ENCODE results near the gene CASP10. TPM values are rescaled to one million over a fixed set of nuclear protein-coding genes. Genes with fewer than 3 reads are reported as not detected.

The CASP10 gene
- total RNA-seq, 1 experiment from 2014 or later: 2.8 TPM

GRCh38 chr2:201262718-201263117, 79.8 kb downstream of the CASP10 start:
- CTCF ChIA-PET: interaction anchor here (1.0 to 2.8 kb wide), 2 partner anchors 30 to 101 kb away, joined by 3 to 8 read pairs; no protein-coding TSS in a partner anchor
- TF ChIP-seq E2F1 (CRISPR knock-in tag; IDR thresholded peaks at IDR 0.05) (no peak), AFF4 (CRISPR knock-in tag; IDR thresholded peaks at IDR 0.05; ENCODE audit: borderline replicate concordance) (no peak), KAT7 (CRISPR knock-in tag; IDR thresholded peaks at IDR 0.05; ENCODE audit: borderline replicate concordance) (no peak), HMGA2 (CRISPR knock-in tag; IDR thresholded peaks at IDR 0.05) (no peak), NFE2L1 (CRISPR knock-in tag; IDR thresholded peaks at IDR 0.05) (no peak), ZBTB21 (CRISPR knock-in tag; IDR thresholded peaks at IDR 0.05; ENCODE audit: borderline replicate concordance) (no peak), IRF2 (CRISPR knock-in tag; IDR thresholded peaks at IDR 0.05; ENCODE audit: borderline replicate concordance, low read depth) (no peak), ESRRA (CRISPR knock-in tag; IDR thresholded peaks at IDR 0.05; ENCODE audit: borderline replicate concordance) (no peak), CDX4 (CRISPR knock-in tag; IDR thresholded peaks at IDR 0.05; ENCODE audit: borderline replicate concordance) (no peak), RORB (CRISPR knock-in tag; IDR thresholded peaks at IDR 0.05) (no peak), CREM (CRISPR knock-in tag; IDR thresholded peaks at IDR 0.05) (no peak), ZNF317 (CRISPR knock-in tag; IDR thresholded peaks at IDR 0.05; ENCODE audit: borderline replicate concordance, low read depth) (no peak), OVOL2 (CRISPR knock-in tag; IDR thresholded peaks at IDR 0.05; ENCODE audit: borderline replicate concordance) (no peak), PRDM15 (CRISPR knock-in tag; IDR thresholded peaks at IDR 0.05) (no peak)
- H3K4me3 Mint-ChIP-seq: no peak overlapping the region
- H3K27me3 Mint-ChIP-seq (ENCODE audit: low read depth): no peaks in the 10 kb centered on the region
- H3K36me3 Mint-ChIP-seq: no peaks in the 10 kb centered on the region
- ATAC-seq: no peak
- POLR2A ChIA-PET: no interaction called here
- no peak overlapping the region; the same call in 1 of the 2 replicates for H3K27ac Mint-ChIP-seq
- peaks cover 18% of the 10 kb centered on the region for H3K4me1 Mint-ChIP-seq
- no peaks in the 10 kb centered on the region for H3K9me3 Mint-ChIP-seq
- DNase-seq (ENCODE audit: low spot score): no peak

- ATAC-seq: no peak
- CTCF ChIA-PET: interaction anchor here (2.8 kb wide), 1 partner anchor 31 kb away, joined by 8 read pairs; no protein-coding TSS in a partner anchor
- Mint-ChIP-seq H3K4me1 (peaks cover 7% of the 10 kb centered on the region), H3K27ac (no peak overlapping the region), H3K4me3 (no peak overlapping the region), H3K9me3 (no peaks in the 10 kb centered on the region), H3K36me3 (no peaks in the 10 kb centered on the region), H3K27me3 (ENCODE audit: low read depth) (no peaks in the 10 kb centered on the region)
- TF ChIP-seq SOX15 (CRISPR knock-in tag; IDR thresholded peaks at IDR 0.05): no peak
- no peak for TF ChIP-seq E2F1 (CRISPR knock-in tag; IDR thresholded peaks at IDR 0.05)
- no peak for TF ChIP-seq IRF1 (CRISPR knock-in tag; IDR thresholded peaks at IDR 0.05)
- no peak for TF ChIP-seq ARID4B (CRISPR knock-in tag; IDR thresholded peaks at IDR 0.05; ENCODE audit: borderline replicate concordance)
- POLR2A ChIA-PET: no interaction called here
- DNase-seq (ENCODE audit: low spot score): no peak
Observed at GRCh38 chr2:201263779-201264178, 80.8 kb downstream of the CASP10 start.

Data from WTC11 (cell line).